GM12875 (cell line): ENCODE measurements around the gene OR1E1.
"Not testable (repeated sequence)": the region's sequence is repeated elsewhere in the genome, so short reads cannot be mapped to it uniquely, and the experiment has no call there.

Source experiments
- H3K4me3 ChIP-seq: one replicate; pipeline ENCODE4 v1.5.1; 2011; ENCODE audit warnings: low read depth, low read length, control low read depth
- CTCF ChIP-seq: IDR thresholded peaks from 2 replicates; pipeline ENCODE4 v1.5.1; 2011; ENCODE audit warnings: low read depth, mild to moderate bottlenecking, control low read depth, inconsistent platforms, low read length, moderate library complexity, borderline replicate concordance; ENCODE audit not compliant: insufficient read depth

The OR1E1 gene

GRCh38 chr17:3398310-3398709, at the start of gene OR1E1:
OR1E1 (minus strand) TSS chr17:3398410; CDS start chr17:3398410, 0 bp downstream.
- TF ChIP-seq CTCF: no peak
- H3K4me3 ChIP-seq: no peak within 1 kb of the TSS

GRCh38 chr17:3447625-3448024, 49.4 kb upstream of the OR1E1 start:
- no peak overlapping the region for H3K4me3 ChIP-seq
- TF ChIP-seq CTCF: peak; percentile 24; the same call in 1 of the 2 replicates

- no peak overlapping the region for H3K4me3 ChIP-seq
- no peak for TF ChIP-seq CTCF
Observed at GRCh38 chr17:3440451-3440850, 42.2 kb upstream of the OR1E1 start.

GRCh38 chr17:3438368-3438767, 40.2 kb upstream of the OR1E1 start:
- no peak for TF ChIP-seq CTCF

GRCh38 chr17:3433741-3434140, 35.5 kb upstream of the OR1E1 start, which contains the start of gene OR1E2:
OR1E2 (minus strand) TSS chr17:3433841; CDS start chr17:3433841, 0 bp downstream.
- H3K4me3 ChIP-seq: no peak within 1 kb of the TSS
- TF ChIP-seq CTCF: no peak

More at GRCh38 chr17:3438368-3438767, 40.2 kb upstream of the OR1E1 start:
- H3K4me3 ChIP-seq: no peak overlapping the region

- H3K4me3 ChIP-seq: not testable (repeated sequence)
Observed at GRCh38 chr17:3433215-3433614, 35.0 kb upstream of the OR1E1 start.

GRCh38 chr17:3418222-3418621, 20.0 kb upstream of the OR1E1 start:
- TF ChIP-seq CTCF: no peak

GRCh38 chr17:3415610-3416009, 17.4 kb upstream of the OR1E1 start:
- no peak for TF ChIP-seq CTCF
- no peak overlapping the region for H3K4me3 ChIP-seq

More at GRCh38 chr17:3418222-3418621, 20.0 kb upstream of the OR1E1 start:
- no peak overlapping the region for H3K4me3 ChIP-seq

GRCh38 chr17:3412216-3412615, 14.0 kb upstream of the OR1E1 start:
- not testable (repeated sequence) for H3K4me3 ChIP-seq
